Amniotic stem cell (primary cell): Measurements from ENCODE around the gene APOA4.
"Not testable (repeated sequence)": the region's sequence is repeated elsewhere in the genome, so short reads cannot be mapped to it uniquely, and the experiment has no call there.

ENCODE experiments used
- DNase-seq: peaks from one replicate; lab custom pipeline; 2025; lab: John Stamatoyannopoulos, UW

The APOA4 gene

GRCh38 chr11:116829525-116830183 is 6.5 kb upstream of the APOA4 start, which contains the start of gene APOC3:
APOC3 (plus strand) TSS chr11:116829907; CDS start chr11:116830583, 676 bp downstream.
- no peak for DNase-seq

- no peak for DNase-seq
Measured at GRCh38 chr11:116828632-116829524, 5.8 kb upstream of the APOA4 start.

- no peak for DNase-seq
Measured at GRCh38 chr11:116827461-116827860, 4.4 kb upstream of the APOA4 start.

GRCh38 chr11:116826751-116827431 is 3.8 kb upstream of the APOA4 start:
- no peak for DNase-seq

- DNase-seq, result no peak
Measured at GRCh38 chr11:116825854-116826750, 3.0 kb upstream of the APOA4 start.

- DNase-seq, result no peak
Measured at GRCh38 chr11:116825434-116825833, 2.3 kb upstream of the APOA4 start.

GRCh38 chr11:116822575-116822974 is 529 bp downstream of the APOA4 start:
- no peak for DNase-seq

GRCh38 chr11:116821050-116821918 is 1.8 kb downstream of the APOA4 start:
- DNase-seq, result no peak

- no peak for DNase-seq
Measured at GRCh38 chr11:116819049-116819448, 4.1 kb downstream of the APOA4 start.

GRCh38 chr11:116814502-116814901 is 8.6 kb downstream of the APOA4 start:
- no peak for DNase-seq

- DNase-seq, result no peak
Measured at GRCh38 chr11:116813781-116814471, 9.2 kb downstream of the APOA4 start.

GRCh38 chr11:116813170-116813569 is 9.9 kb downstream of the APOA4 start:
- DNase-seq, result no peak

GRCh38 chr11:116812109-116812508 is 11.0 kb downstream of the APOA4 start:
- no peak for DNase-seq

GRCh38 chr11:116811194-116811593 is 11.9 kb downstream of the APOA4 start:
- DNase-seq, result no peak

GRCh38 chr11:116808262-116809175 is 14.6 kb downstream of the APOA4 start:
- no peak for DNase-seq

GRCh38 chr11:116807601-116808261 is 15.4 kb downstream of the APOA4 start:
- DNase-seq, result no peak

GRCh38 chr11:116804001-116804400 is 19.1 kb downstream of the APOA4 start:
- DNase-seq, result no peak

GRCh38 chr11:116801662-116802061 is 21.4 kb downstream of the APOA4 start:
- DNase-seq, result not testable (repeated sequence)
